ENCODE results near the gene ZNF221. TPM values are rescaled to one million over a fixed set of nuclear protein-coding genes. Genes with fewer than 3 reads are reported as not detected.

ZNF221 gene
- total and polyA plus RNA-seq, 9 of the 15 experiments (the other 6 are each of a cell fraction or from before 2014, with no cell fraction given), result 0.32 to 1.4 (median 0.45) TPM

GRCh38 chr19:44002566-44003460, 51.8 kb downstream of the ZNF221 start, which contains the start of gene ZNF230 (continued):
- TF ChIP-seq FOXJ2 (tag; IDR thresholded peaks at IDR 0.05) (no peak), GABPB1 (CRISPR knock-in tag; IDR thresholded peaks at IDR 0.05) (peak; percentile 93), EP300 (IDR thresholded peaks at IDR 0.05; ENCODE audit: low read length) (0 out of 2 replicates have a peak, but pooled peaks have one; percentile 32), GABPA (tag; conservative IDR thresholded peaks at IDR 0.05; ENCODE audit: low read depth) (peak; percentile 94), ESRRA (IDR thresholded peaks at IDR 0.05; ENCODE audit: borderline replicate concordance, low read depth) (peak; percentile 76; the same call in 1 of the 2 replicates), MAFG (tag; conservative IDR thresholded peaks at IDR 0.05) (no peak), SMAD1 (IDR thresholded peaks at IDR 0.05; ENCODE audit: low read depth, low read length, partially characterized antibody) (no peak), NUFIP1 (IDR thresholded peaks at IDR 0.05; ENCODE audit: partially characterized antibody) (no peak), DNMT1 (IDR thresholded peaks at IDR 0.05) (no peak), EP400 (IDR thresholded peaks at IDR 0.05) (peak; percentile 49; the same call in 1 of the 2 replicates), CREM (IDR thresholded peaks at IDR 0.05; ENCODE audit: low read depth) (peak; percentile 94), DIDO1 (tag; IDR thresholded peaks at IDR 0.05; ENCODE audit: low read depth) (peak; percentile 79), MYC (IDR thresholded peaks at IDR 0.05; ENCODE audit: low read depth, low read length) (peak; percentile 52; the same call in 1 of the 2 replicates), MYC (CRISPR knock-in tag; IDR thresholded peaks at IDR 0.05; ENCODE audit: borderline replicate concordance, low read depth) (no peak), NFRKB (IDR thresholded peaks at IDR 0.05; ENCODE audit: low read depth) (no peak), ZNF143 (CRISPR knock-in tag; IDR thresholded peaks at IDR 0.05) (peak; percentile 93), OTX1 (CRISPR knock-in tag; IDR thresholded peaks at IDR 0.05) (no peak), CXXC5 (CRISPR knock-in tag; IDR thresholded peaks at IDR 0.05) (peak; percentile 56), MTF1 (CRISPR knock-in tag; IDR thresholded peaks at IDR 0.05; ENCODE audit: borderline replicate concordance) (no peak), MNT (conservative IDR thresholded peaks at IDR 0.05) (0 out of 4 replicates have a peak, but pooled peaks of 1 of the 2 experiments have one; percentile 45), ETV5 (CRISPR knock-in tag; IDR thresholded peaks at IDR 0.05; ENCODE audit: low read depth) (peak; percentile 58; the same call in 1 of the 2 replicates), RB1 (IDR thresholded peaks at IDR 0.05; ENCODE audit: low read depth) (peak; percentile 36), ZNF395 (CRISPR knock-in tag; IDR thresholded peaks at IDR 0.05) (peak; percentile 65; the same call in 1 of the 2 replicates), JUNB (CRISPR knock-in tag; conservative IDR thresholded peaks at IDR 0.05) (no peak), FUS (optimal IDR thresholded peaks at IDR 0.05; ENCODE audit: low read depth, low read length) (no peak)
- TF ChIP-seq, protein P1, sequence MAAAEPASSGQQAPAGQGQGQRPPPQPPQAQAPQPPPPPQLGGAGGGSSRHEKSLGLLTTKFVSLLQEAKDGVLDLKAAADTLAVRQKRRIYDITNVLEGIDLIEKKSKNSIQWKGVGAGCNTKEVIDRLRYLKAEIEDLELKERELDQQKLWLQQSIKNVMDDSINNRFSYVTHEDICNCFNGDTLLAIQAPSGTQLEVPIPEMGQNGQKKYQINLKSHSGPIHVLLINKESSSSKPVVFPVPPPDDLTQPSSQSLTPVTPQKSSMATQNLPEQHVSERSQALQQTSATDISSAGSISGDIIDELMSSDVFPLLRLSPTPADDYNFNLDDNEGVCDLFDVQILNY (CRISPR knock-in tag; IDR thresholded peaks at IDR 0.05), result no peak
